GM18499 (cell line): Measurements from ENCODE around the gene ARID3A.

Experiments
- ATAC-seq: cut with Tn5 transposase; IDR thresholded peaks from one replicate; pipeline ENCODE4 v1.9.1; 2021; ENCODE audit warnings: moderate number of reproducible peaks; ENCODE audit not compliant: insufficient read depth, unreplicated experiment

ARID3A gene

DNA sequence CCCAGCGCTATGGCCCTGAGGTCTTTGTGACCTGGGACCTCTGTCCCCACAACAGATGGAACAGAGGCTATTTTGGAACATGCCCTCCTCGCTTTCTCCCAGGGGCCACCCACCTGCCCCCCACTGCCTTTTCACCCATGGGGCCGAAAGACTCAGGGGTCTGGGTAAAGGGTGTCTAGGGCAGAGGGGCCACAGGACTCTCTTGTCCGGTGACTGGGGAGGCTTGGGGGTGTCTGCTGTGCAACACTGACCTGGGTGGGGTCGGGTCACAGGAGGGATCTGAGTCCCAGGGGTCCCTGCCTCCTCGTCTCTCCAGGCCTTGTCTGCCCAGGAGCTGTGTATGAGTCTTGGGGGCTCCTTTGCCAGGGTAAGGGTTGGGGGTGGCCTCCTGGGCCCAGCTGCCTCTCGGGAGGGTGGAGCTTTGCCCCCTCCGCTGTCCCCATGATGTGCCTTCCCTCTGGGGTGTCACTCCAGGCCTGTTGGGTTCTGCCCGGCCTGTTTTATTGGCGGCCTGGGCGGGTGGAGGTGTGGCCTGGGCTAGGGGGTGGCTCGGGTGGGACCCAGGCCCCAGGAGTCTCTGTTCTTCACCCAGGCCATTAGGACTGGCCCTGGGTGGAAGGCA lies 2.1 kb downstream of the ARID3A start:
- ATAC-seq: no peak

DNA sequence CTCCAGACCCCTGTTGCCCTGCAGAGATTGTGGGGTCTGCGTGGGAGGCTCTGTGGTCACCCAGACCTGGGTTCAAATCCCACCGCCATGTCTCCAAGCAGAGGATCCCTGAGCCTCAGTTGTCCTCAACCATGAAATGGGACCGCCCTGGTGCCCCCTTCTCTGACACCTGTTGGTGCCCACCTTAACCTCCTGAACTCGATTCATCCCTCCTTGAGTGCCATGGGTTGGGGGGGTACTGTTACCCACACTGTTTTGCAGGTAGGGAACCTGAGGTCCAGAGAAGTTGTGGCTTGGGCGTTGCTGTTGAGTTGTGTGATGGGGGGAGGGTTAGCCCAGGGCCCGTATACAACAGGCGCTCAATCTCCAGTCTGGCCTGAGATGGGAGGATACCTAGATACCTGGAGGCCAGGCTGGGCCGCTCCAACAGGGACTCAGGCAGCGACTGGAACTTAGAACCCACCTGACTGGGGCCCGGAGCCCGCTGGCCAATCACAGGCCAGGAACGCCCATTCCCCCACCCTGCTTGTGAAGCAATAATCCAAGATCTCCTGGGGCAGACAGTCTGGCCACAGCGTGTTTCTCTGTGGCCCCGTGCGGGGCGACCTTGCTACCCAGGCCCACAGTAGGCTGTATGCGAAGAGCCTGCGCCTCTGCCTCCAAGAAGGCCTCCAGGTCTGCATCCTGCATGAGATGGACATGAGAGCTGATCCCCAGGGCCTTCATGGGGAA lies 2.8 kb downstream of the ARID3A start:
- no peak for ATAC-seq

DNA sequence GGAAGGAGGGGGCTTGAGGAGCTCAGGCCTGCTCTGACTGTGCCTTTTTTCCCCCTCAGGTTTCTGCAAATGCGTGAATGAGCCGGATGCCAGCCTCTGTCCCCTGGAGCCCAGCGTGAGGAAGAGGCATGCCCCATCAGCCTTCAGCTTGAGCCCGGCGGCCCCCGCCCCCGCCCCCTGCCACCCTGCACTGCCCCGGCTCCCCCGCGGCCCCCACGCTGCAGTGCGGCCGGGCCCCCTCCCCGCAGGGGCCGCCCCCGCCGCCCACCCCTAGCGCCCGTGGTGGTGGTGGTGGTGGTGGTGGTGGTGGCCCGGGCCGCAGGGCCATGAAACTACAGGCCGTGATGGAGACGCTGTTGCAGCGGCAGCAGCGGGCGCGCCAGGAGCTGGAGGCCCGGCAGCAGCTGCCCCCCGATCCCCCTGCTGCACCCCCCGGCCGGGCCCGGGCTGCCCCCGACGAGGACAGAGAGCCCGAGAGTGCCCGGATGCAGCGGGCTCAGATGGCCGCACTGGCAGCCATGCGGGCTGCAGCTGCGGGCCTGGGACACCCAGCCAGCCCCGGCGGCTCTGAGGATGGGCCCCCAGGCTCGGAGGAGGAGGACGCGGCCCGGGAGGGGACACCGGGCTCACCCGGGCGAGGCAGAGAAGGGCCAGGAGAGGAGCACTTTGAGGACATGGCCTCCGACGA lies 3.5 kb downstream of the ARID3A start:
- ATAC-seq: no peak

DNA sequence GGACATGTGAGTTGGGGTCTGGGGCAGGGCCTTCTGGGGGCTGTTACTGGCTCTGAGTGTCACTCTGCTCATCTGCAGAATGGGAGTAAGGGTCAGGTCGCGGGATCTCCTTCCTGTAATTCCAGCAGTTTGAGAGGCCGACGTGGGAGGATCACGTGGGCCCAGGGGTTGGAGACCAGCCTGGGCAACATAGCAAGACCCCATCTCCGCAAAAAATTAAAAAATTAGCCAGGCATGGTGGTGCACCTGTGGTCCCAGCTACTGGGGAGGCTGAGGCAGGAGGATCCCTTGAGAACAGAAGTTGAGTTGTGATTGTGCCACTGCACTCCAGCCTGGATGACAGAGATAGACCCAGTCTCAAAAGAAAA lies 4.0 kb downstream of the ARID3A start:
- no peak for ATAC-seq

DNA sequence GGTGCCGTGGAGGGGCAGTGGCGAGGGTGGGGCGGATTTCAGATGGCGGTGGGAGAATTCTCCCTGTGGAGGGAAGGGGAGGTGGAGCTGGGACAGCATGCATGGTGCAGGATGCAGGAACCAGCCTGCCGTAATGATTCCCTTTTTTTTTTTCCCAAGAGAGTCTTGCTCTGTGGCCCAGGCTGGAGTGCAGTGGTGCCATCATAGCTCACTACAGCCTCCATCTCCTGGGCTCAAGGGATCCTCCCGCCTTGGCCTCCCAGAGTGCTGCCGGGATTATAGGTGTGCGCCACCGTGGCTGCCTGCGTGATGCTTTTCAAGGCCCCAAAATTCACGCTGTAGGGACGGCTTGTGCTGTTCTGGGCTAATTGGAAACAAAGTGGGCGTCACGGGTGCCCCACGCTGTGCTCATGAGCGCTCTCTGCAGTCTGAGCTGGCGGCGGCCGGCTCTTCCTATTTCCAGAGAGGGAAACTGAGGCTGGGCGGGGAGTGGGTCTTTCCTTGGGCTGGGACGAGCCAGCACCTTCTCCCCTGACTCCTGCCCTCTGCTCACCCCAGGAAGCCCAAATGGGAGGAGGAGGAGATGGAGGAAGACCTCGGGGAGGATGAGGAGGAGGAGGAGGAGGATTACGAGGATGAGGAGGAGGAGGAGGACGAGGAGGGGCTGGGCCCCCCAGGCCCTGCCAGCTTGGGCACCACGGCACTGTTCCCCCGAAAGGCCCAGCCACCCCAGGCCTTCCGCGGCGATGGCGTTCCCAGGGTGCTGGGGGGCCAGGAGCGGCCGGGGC lies 6.2 kb downstream of the ARID3A start:
- no peak for ATAC-seq

DNA sequence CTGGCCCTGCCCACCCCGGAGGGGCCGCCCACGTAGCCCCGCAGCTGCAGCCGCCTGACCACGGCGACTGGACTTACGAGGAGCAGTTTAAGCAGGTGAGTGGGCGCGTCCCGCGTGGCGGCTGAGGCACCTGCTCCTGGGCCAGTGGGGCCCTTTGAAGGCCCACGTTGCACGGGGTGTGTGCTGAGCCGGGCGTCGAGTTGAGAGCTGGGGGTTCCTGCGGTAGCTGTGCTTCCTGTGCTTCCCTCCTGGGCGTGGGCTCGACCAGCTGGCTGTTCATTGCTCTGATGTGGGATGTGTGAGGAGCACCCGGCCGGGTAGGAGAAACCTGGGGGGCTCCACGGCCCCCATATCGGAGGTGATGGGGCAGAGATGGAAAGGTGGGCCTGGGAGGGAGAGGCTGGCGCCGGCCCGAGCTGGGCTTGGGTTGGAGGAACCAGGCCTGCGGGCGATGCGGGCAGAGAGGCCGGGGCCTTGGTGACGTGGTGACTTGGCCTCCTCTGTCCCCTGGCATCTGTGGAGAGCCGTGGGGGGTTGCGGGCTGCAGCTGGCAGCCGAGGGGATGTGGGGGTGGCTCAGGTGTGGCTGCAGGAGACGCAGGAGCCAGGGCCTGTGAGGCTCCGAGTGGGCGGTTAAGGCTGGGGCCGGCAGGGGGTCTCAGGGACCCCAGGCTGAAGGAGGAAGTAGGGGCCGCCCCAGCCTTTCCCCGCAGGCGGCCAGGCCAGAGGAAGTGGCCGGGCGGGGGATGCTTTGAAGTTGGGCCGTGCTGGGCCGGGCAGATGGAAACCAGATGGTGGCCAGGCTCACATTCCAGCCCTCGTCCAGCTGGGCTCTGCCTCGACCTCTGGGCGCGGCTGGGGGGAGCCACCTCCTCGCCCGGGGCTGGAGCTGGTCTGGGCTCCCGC lies 7.1 kb downstream of the ARID3A start:
- ATAC-seq: no peak

DNA sequence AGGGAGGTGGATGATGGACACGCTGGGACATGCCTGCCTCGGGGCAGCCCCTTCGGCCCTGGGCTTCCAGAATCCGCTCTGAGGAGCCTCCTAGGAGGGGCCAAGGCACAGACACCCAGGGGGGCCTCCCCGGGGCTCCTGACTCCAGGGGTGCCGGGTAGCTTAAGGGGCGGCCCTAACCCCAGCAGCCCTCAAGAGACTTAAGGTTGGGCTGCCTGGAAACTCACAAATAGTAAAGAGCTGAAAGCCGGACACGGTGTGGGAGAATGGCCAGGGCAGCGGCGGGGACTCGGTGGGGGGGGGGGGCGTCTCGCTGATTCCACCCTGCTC lies 7.7 kb downstream of the ARID3A start:
- no peak for ATAC-seq

DNA sequence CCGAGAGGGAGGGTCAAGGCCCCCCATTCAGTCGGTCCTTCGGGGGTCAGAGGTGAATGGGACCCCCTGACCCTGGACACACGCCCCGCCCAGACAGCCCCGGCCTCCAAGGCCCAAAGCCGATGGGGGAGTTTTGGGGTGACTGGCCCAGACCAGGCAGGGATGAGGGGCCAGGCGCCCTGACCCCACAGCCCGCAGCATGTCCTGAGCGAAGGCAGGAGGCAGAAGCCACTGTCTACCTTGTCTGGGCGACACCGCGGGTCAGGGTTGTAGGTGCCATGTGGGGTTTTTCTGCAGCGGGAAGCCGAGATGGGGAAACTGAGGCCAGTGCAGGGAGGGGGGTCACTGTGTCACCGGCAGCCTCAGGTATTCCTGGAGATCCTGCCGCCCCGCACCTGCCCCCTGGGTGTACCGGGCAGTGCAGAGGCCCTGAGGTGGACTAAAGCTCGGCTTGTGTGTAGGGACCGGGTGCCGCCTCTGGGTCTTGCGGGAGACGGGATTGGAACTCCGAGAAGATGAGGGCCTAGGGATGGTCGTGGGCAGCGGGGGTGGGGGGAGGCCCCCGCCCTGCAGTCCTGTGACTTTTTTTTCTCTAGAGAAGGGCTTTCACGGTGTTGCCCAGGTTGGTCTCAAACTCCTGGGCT lies 8.5 kb downstream of the ARID3A start:
- no peak for ATAC-seq

DNA sequence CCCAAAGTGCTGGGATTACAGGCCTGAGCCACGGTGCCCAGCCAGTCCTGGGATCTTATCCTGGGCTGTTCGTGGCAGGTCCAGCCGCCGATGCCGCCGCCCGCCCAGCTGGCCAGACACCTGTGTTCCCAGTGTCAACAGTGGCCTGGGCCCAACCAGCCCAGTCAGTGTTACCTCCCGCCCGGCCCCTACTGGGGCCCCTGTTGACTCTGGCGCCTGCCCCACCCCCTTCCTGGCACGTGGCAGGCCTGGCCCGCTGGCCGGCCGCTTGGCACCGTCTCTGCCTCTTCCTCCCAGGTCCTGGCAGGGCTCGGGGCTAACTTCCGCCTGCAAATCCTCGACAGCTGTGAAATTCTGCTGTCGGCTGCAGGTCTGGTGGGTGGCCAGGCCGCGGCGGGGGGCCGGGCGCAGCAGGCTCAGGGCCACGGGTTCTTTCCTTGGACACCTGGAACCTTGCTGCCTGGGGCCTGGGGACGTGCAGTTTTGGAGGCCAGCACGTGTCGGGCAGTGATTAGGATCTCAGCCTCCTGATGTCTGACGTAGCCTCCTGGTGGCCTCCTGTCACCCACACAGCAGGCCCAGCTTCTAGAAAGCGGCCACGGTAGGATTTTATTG lies 9.1 kb downstream of the ARID3A start:
- no peak for ATAC-seq

DNA sequence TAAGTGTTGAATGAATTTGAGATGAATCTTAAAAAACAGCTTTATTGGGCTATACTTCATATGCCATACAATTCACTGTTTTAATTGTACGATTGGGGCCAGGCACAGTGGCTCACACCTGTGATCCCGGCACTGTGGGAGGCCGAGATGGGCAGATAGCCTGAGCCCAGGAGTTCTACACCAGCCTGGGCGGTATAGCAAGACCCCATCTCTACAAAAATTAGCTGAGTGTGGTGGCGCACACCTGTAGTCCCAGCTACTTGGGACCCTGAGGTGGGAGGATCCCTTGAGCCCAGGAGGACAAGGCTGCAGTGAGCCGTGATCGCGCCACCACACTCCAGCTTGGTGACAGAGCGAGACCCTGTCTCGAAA lies 10.3 kb downstream of the ARID3A start:
- ATAC-seq: no peak

DNA sequence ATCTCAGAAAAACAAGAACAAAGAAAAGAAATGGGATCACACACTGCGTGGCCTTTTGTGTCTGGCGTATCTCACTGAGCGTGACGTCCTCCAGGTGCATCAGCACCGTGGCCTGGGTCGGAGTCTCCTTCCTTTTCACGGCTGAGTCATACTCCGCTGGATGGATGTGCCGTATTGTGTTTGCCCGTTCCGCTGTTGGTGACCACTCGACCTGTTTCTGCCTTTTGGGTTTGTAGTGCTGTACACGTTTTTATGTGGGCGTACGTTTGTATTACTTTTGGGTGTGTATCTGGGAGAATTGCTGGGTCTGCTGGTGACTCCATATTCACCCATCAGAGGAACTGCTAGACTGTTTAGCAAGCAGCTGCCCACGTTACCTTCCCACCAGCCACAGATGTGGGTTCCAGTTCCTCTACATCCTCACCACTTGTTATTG lies 11.4 kb downstream of the ARID3A start:
- no peak for ATAC-seq

DNA sequence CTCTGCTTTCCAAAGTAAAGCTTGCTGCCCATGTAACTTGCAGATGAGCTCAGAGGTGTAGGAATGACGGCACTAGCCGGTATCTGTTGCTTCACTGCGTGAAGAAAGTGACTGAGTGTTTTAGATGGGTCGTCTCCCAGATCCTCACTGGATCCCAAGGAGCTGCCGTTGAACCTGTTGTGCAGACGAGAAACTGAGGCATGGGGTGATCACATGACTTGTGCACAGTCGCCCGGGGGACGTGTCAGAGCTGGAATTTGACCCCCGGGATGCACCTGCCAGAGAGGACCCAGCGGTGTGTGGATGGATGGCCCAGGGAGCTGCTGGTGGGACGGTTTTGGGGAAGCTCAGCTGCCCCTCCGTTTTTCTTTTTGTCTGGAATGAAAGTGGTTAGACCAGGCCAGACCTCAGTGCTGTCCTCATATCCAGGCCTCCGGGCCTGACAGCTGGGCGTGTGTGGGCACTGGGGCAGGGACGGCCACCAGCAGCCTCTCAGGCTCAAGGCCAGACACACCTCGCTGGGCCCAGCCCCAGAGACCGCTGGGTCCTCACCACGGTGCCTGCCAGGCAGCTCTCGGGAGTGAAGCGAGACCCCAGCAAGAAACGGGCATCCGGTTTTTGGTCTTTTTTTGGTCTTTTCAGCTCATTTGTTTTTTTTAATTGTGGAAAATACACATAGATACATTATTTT lies 12.5 kb downstream of the ARID3A start:
- no peak for ATAC-seq

DNA sequence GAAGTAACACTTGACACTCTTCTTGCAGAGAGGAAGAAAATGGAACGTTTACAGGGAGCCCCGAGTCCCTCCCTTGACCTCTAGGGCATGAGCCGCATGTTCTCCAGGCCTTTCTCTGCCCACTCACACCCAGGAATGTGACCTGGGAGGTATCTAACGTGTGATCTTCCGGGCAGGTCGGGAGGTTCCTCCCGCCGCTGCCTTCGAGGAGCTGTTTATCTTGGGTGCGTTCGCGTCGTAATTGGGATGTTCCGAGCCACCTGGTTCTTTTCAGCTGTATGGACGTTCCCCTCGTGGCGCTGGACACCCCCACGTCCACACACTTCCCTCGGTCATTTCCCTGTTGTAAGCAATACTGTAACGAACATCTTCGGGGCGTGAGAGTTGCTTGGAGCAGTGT lies 13.6 kb downstream of the ARID3A start:
- no peak for ATAC-seq

DNA sequence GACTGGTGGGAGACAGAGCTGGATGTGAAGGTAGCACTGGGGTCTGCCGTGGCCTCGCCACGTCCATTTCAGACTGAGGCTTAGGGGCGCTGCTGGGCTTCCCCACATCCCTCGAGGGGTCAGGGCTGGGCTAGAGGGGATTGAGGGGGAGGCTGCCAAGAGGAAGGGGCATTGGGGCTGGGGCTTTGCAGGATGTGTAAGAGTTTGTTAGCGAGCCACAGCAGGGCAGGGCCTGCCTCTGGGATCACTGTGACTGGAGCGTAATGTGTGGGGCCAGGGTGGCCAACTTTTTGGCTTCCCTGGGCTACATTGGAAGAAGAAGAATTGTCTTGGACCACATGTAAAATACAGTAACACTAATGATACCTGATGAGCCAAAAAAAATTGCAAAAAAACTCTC lies 14.1 kb downstream of the ARID3A start:
- no peak for ATAC-seq

DNA sequence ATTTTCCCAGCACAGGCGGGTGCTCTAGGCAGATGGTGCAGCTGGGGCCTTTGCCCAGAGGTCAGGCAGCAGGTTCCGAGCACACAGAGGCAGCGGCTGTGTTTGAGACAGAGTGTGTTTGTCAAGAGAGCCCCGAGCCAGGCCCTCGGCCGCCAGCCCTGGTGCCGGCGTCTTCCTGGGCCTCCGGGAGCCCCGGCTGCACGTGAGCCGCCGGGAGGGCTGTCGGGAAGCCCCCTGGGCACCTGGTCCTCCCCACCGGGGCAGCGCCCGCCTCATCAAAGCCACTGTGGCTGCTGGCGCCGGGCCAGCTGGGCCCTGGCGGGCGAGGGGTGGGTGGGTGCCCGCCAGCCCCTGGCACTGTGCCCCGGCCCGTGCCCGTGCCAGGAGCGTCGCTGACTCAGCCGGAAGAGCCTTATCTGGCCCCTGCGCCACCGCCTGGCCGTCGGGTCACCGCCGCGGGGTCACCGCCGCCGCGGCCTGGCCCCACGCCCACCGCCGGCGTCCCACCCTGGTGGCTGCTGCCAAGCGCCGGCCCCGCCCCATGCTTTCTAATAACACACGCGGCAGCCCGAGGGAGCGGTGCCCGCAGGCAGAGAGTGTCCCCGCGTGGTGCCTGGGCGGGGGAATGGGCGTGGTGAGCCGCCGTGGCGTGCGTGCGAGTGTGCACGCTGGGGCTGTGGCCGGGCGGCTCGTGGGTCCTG lies 14.9 kb downstream of the ARID3A start:
- ATAC-seq: no peak

DNA sequence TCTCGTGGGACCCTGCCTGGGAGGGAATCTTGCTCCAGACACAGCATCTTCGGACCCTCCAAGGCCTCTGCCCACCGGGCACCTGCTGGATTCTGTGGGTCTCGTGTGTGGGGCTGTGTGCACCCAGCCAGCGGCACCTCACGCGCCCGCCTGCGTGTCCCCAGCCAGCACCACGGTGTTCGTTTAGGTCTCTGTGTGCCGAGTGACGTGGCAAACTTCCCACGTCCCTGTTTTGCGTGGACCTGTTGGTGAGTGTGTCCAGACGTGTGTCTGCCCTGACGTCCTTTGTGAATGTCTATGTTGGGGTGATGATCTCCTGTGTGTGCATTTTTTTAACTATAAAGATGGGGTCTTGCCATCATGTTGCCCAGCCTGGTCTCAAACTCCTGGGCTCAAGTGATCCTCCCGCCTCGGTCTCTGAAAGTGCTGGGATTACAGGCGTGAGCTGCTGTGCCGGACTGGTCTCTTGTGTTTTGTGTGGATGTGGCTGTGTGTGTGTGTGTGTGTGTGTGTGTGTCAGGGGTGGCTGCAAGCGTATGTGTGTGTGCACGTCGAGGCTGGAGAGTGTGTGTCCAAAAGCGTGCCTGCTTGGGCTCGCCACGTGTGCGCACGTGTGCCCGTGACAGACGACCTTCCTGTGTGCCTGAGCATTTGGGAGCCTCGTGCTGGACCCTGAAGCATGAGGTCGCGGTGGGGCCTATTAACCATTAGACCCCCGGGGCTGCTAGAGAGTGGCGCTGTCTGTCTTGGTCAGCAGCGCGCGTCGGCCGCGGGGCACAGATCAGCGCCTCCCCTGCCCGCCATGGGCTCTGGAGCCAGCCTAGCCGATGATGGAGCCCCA lies 15.7 kb downstream of the ARID3A start:
- ATAC-seq: no peak

DNA sequence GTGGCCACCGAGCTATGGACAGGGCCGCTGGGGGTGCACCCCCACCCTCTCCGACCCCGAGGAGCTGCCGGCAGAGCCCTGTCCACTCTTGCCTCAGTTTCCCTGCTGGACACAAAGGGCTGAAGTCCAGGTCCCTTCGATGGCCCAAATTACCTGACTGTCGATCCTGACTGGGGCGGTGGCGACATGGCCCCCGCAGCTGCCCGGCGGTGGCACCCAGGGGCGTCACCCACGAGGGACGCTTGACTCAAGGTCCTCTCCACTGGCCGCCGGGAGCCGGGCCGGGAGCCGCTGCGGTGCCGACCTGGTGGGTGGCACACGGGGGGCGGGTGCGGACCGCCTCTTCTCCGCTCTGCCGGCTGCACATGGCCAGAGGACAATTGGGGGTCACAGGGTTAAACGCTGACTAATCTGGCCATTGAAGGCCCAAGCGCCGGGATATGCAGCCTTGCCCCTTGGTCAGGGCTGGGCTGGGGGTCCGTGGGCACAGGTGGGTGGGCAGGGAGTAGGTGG lies 16.4 kb downstream of the ARID3A start:
- ATAC-seq: no peak
